GM19438 (cell line): Measurements from ENCODE around the gene NDE1.
"Not testable (repeated sequence)": the region's sequence is repeated elsewhere in the genome, so short reads cannot be mapped to it uniquely, and the experiment has no call there.

Experiments used
- ATAC-seq: cut with Tn5 transposase; IDR thresholded peaks from one replicate; pipeline ENCODE4 v1.9.1; 2021; ENCODE audit warnings: low read depth; ENCODE audit not compliant: unreplicated experiment

Gene NDE1

GRCh38 chr16:15650019-15650697 is at the start of gene NDE1:
TSS of gene NDE1 (plus strand) at chr16:15650245. CDS start at chr16:15664779, 14,534 bp downstream.
- peak; percentile 75 for ATAC-seq

GRCh38 chr16:15601212-15601879 is 48.7 kb upstream of the NDE1 start:
- no peak for ATAC-seq

GRCh38 chr16:15602285-15603044 is 47.6 kb upstream of the NDE1 start:
- ATAC-seq = no peak

GRCh38 chr16:15604460-15605440 is 45.3 kb upstream of the NDE1 start:
- no peak for ATAC-seq

- no peak for ATAC-seq
Observed at GRCh38 chr16:15605839-15606517, 44.1 kb upstream of the NDE1 start.

GRCh38 chr16:15606518-15607220 is 43.4 kb upstream of the NDE1 start:
- no peak for ATAC-seq

- not testable (repeated sequence) for ATAC-seq
Observed at GRCh38 chr16:15607221-15607699, 42.8 kb upstream of the NDE1 start.

GRCh38 chr16:15607700-15608396 is 42.2 kb upstream of the NDE1 start:
- ATAC-seq = no peak

- no peak for ATAC-seq
Observed at GRCh38 chr16:15608398-15609285, 41.4 kb upstream of the NDE1 start.

- ATAC-seq = no peak
Observed at GRCh38 chr16:15609286-15609649, 40.8 kb upstream of the NDE1 start.

- no peak for ATAC-seq
Observed at GRCh38 chr16:15610369-15610871, 39.6 kb upstream of the NDE1 start.

GRCh38 chr16:15611610-15612009 is 38.4 kb upstream of the NDE1 start:
- no peak for ATAC-seq

- no peak for ATAC-seq
Observed at GRCh38 chr16:15613676-15614075, 36.4 kb upstream of the NDE1 start.

GRCh38 chr16:15616012-15616411 is 34.0 kb upstream of the NDE1 start:
- no peak for ATAC-seq

- ATAC-seq = no peak
Observed at GRCh38 chr16:15616475-15617165, 33.4 kb upstream of the NDE1 start.

- ATAC-seq = no peak
Observed at GRCh38 chr16:15617901-15618300, 32.1 kb upstream of the NDE1 start.

GRCh38 chr16:15618392-15618791 is 31.7 kb upstream of the NDE1 start:
- ATAC-seq = no peak
